A549 (cell line): ENCODE results near the gene MPST.

Source experiments
- CHD4 ChIP-seq: fragments of 200-600 bp; sonication (generic); IDR thresholded peaks from 2 replicates; pipeline ENCODE4 v1.6.1; 2016; ENCODE audit warnings: antibody characterized with exemption, mild to moderate bottlenecking, borderline replicate concordance
- CTCF ChIP-seq: fragments of >200 bp; sonication (Bioruptor Twin); formaldehyde crosslinking; IDR thresholded peaks from 3 replicates; pipeline ENCODE4 v1.5.1; 2016
- ESRRA ChIP-seq: fragments of 150-350 bp; IDR thresholded peaks from 2 replicates; pipeline ENCODE4 v1.6.1; 2014; ENCODE audit warnings: mild to moderate bottlenecking, low read length, borderline replicate concordance
- HMGXB4 ChIP-seq: fragments of 250-450 bp; sonication (Bioruptor Pico); IDR thresholded peaks from 2 replicates; pipeline ENCODE4 v1.5.0; 2021; ENCODE audit warnings: mild to moderate bottlenecking, moderate library complexity, borderline replicate concordance
- HOXA7 ChIP-seq: fragments of 250-450 bp; sonication (Bioruptor Pico); IDR thresholded peaks from 2 replicates; pipeline ENCODE4 v1.5.0; 2020; ENCODE audit warnings: mild to moderate bottlenecking, moderate library complexity
- MYC ChIP-seq: IDR thresholded peaks from 2 replicates; pipeline ENCODE4 v1.6.1; 2012; ENCODE audit warnings: mild to moderate bottlenecking, inconsistent platforms, low read length, improper control_type of control experiment, borderline replicate concordance
- POLR2A ChIP-seq: IDR thresholded peaks from 2 replicates; pipeline ENCODE4 v1.6.1; 2012; ENCODE audit warnings: mild to moderate bottlenecking, low read length
- RAD21 ChIP-seq, 2 experiments: fragments of >200 bp in 1 of 2; sonication (Bioruptor Twin) in 1 of 2; formaldehyde crosslinking in 1 of 2; IDR thresholded peaks in 1 of 2; conservative IDR thresholded peaks in 1 of 2; 2 replicates in 1 of 2; 3 replicates in 1 of 2; pipeline ENCODE4 v1.6.1; 2012 to 2018; ENCODE audit warnings: inconsistent platforms in 1 of 2
- RFX5 ChIP-seq: fragments of 450-650 bp; IDR thresholded peaks from 2 replicates; pipeline ENCODE4 v1.7.1; 2014; ENCODE audit warnings: antibody characterized with exemption, mild to moderate bottlenecking, moderate library complexity
- SMC3 ChIP-seq: fragments of >200 bp; sonication (Bioruptor Twin); formaldehyde crosslinking; IDR thresholded peaks from 3 replicates; pipeline ENCODE4 v1.6.1; 2018; ENCODE audit warnings: inconsistent platforms
- SREBF2 ChIP-seq: fragments of 450-650 bp; IDR thresholded peaks from 2 replicates; pipeline ENCODE4 v1.6.1; 2014; ENCODE audit warnings: mild to moderate bottlenecking, moderate library complexity

DNA sequence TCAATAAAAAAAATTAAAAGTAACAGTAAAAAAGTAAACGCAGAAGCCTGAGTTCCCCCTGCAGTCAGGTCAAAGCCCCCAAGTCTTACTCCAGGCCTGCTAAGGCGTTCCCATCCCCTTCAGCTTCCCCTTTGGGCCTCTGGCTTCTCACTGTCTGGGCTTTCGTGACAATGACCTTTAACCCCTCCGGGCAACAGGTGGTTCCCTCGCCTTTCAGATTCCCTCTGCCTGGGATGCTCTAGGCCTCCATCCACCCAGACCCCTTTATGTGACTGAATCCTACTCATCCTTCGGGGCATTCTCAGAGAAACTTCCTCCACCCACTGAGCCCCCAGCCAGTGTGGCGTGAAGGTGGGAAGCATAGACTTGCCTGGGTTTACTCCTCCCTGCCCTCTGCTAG, 8.0 kb downstream of the MPST start:
- no peak for TF ChIP-seq MYC
- TF ChIP-seq RAD21 (conservative IDR thresholded peaks at IDR 0.05 in 1 of 2, IDR thresholded peaks at IDR 0.05 in 1 of 2) = no peak
- TF ChIP-seq CTCF = no peak
- no peak for TF ChIP-seq RFX5
- TF ChIP-seq POLR2A = no peak
- TF ChIP-seq SREBF2 = no peak
- no peak for TF ChIP-seq ESRRA
- no peak for TF ChIP-seq CHD4
- no peak for TF ChIP-seq HMGXB4 (CRISPR knock-in tag)
- TF ChIP-seq HOXA7 (CRISPR knock-in tag) = no peak
- no peak for TF ChIP-seq SMC3
